OCI-LY7 (cell line): ENCODE results near the gene BORCS6.

Source experiments
- CTCF ChIP-seq: fragments of 200-600 bp; sonication (generic); conservative IDR thresholded peaks from 2 replicates; pipeline ENCODE4 v1.5.1; 2014; ENCODE audit warnings: mild to moderate bottlenecking, antibody characterized with exemption, low read length, moderate library complexity, mixed read lengths
- EZH2phosphoT487 ChIP-seq: fragments of 200-600 bp; sonication (generic); IDR thresholded peaks from 2 replicates; pipeline ENCODE4 v1.6.1; 2018; ENCODE audit warnings: low read depth, borderline replicate concordance, mild to moderate bottlenecking, mixed run types, antibody characterized with exemption, low read length, moderate library complexity, mixed read lengths

GRCh38 chr17:8186446-8186786, 3.6 kb downstream of the BORCS6 start:
- TF ChIP-seq CTCF (no peak; the same call in 1 of the 2 replicates), EZH2phosphoT487 (no peak)
